Stomach (tissue), 9 donors: ENCODE results near the gene SMPD3. TPM values are rescaled to one million over a fixed set of nuclear protein-coding genes. Genes with fewer than 3 reads are reported as not detected.

Experiments used
- DNase-seq, 2 donors: peaks; one replicate each; pipeline versions ENCODE4 v3.0.0 to v3.0.0-alpha.2; 2013 to 2019
- H3K27ac ChIP-seq, 5 donors: fragments of 200-600 bp in 4 of 5; sonication (generic) in 4 of 5; one replicate each; pipeline ENCODE4 v1.5.1; 2013 to 2019; ENCODE audit warnings: mild to moderate bottlenecking in 1 of 5, moderate library complexity in 1 of 5
- H3K27me3 ChIP-seq, 3 donors: fragments of 200-600 bp; sonication (generic); one replicate each; pipeline ENCODE4 v1.5.1; 2017 to 2019; ENCODE audit warnings: mixed run types in 1 of 3
- H3K36me3 ChIP-seq, 4 donors: fragments of 200-600 bp; sonication (generic); 1 replicate in 3 of 4; 2 replicates in 1 of 4; pipeline ENCODE4 v1.5.1; 2016 to 2019
- H3K4me1 ChIP-seq, 4 donors: fragments of 200-600 bp; sonication (generic); one replicate each; pipeline ENCODE4 v1.5.1; 2016 to 2019
- H3K4me3 ChIP-seq, 4 donors: fragments of 200-600 bp; sonication (generic) in 3 of 4; one replicate each; pipeline ENCODE4 v1.5.1; 2016 to 2019; ENCODE audit warnings: mild to moderate bottlenecking in 1 of 4
- H3K9me3 ChIP-seq, 4 donors: fragments of 200-600 bp; sonication (generic); one replicate each; pipeline ENCODE4 v1.5.1; 2016 to 2019
- CTCF ChIP-seq, 7 experiments: fragments of 450-650 bp in 4 of 7; fragments of 200-600 bp in 3 of 7; sonication (generic) in 3 of 7; IDR thresholded peaks; one replicate each; pipeline ENCODE4 v1.5.1; 2016 to 2019; ENCODE audit warnings: antibody characterized with exemption in 7 of 7, control low read depth in 2 of 7, mild to moderate bottlenecking in 1 of 7
- EP300 ChIP-seq: sonication (generic); formaldehyde crosslinking; IDR thresholded peaks from one replicate; pipeline ENCODE4 v1.6.1; 2017; ENCODE audit warnings: antibody characterized with exemption
- POLR2A ChIP-seq, 4 donors: fragments of 450-650 bp; IDR thresholded peaks; one replicate each; pipeline ENCODE4 v1.6.1; 2016; ENCODE audit warnings: antibody characterized with exemption in 4 of 4, control low read depth in 2 of 4, mild to moderate bottlenecking in 1 of 4, moderate library complexity in 1 of 4
- POLR2AphosphoS5 ChIP-seq, 3 donors: sonication (generic); formaldehyde crosslinking; IDR thresholded peaks; one replicate each; pipeline ENCODE4 v1.6.1; 2016; ENCODE audit warnings: antibody characterized with exemption in 3 of 3
- WGBS, 5 donors: extraction: QIAGEN DNeasy Blood & Tissue Kit in 3 of 5; methylation state at CpG; one replicate each; pipeline versions ENCODE4 v1.1.5 to v1.1.7; 2013 to 2018; 5-methylcytosine and 5-hydroxymethylcytosine counted together
- intact Hi-C: fragments of 100-400 bp; cut with DNase I; formaldehyde crosslinking; loops from one replicate; pipeline ENCODE4 v1.15.1; 2023; ENCODE audit warnings: low total_unique reads
- polyA plus RNA-seq, 3 donors: library from polyadenylated mRNA; stranded (reverse); fragments of 200-250 nt; gene quantifications; one replicate each; pipeline ENCODE4 v1.2.3, GENCODE V29; 2013
- total RNA-seq, 5 donors: library from RNA; depleted of rRNA; stranded (reverse); fragments of >200 nt; gene quantifications; one replicate each; pipeline versions ENCODE4 v1.1.0 to v1.2.3, GENCODE V29; 2014 to 2016
- donor health status: healthy with polysubstance abuse.
- donor health status: Bipolar disorder and iron deficiency.
- donor health status: healthy.

SMPD3 gene
- total and polyA plus RNA-seq, 8 donors: 1.7 to 110 (median 53.7) TPM

- Histone ChIP-seq H3K9me3 (no peaks in the 10 kb centered on the region), H3K27ac (no peak overlapping the region), H3K36me3 (no peaks in the 10 kb centered on the region), H3K27me3 (peaks cover 0 to 32% (median 4%) of the 10 kb centered on the region in 3 donors), H3K4me1 (peaks cover 18 to 28% (median 26%) of the 10 kb centered on the region in 4 donors), H3K4me3 (no peak overlapping the region)
- intact Hi-C loops: loop anchor here (10.0 kb wide), 1 partner anchor 59 kb away; no protein-coding TSS in a partner anchor
- 0% methylated on average over 1 of the region's 1 CpG for WGBS, 5 donors
- DNase-seq: peak; percentile 70 to 79
- TF ChIP-seq POLR2A (IDR thresholded peaks at IDR 0.05) (no peak), CTCF (IDR thresholded peaks at IDR 0.05) (peak in 4 of 7 experiments; percentile 36 to 65 (median 46))
Observed at GRCh38 chr16:68445458-68445857, 2.9 kb downstream of the SMPD3 start.

GRCh38 chr16:68444056-68444657, 4.2 kb downstream of the SMPD3 start:
- no peak overlapping the region for H3K27ac ChIP-seq
- H3K4me1 ChIP-seq: peaks cover 18 to 26% (median 26%) of the 10 kb centered on the region in 4 donors
- no peak overlapping the region for H3K4me3 ChIP-seq
- intact Hi-C loops: loop anchor here (10.0 kb wide), 1 partner anchor 61 kb away; no protein-coding TSS in a partner anchor
- 22 to 45% (median 38%) methylated on average over 3 of the region's 3 CpGs for WGBS, 5 donors
- no peaks in the 10 kb centered on the region for H3K36me3 ChIP-seq
- peak; percentile 52 to 87 for DNase-seq
- peaks cover 0 to 40% (median 4%) of the 10 kb centered on the region in 3 donors for H3K27me3 ChIP-seq
- TF ChIP-seq CTCF (IDR thresholded peaks at IDR 0.05) (no peak), POLR2AphosphoS5 (IDR thresholded peaks at IDR 0.05) (no peak), POLR2A (IDR thresholded peaks at IDR 0.05) (no peak), EP300 (no peak)
- H3K9me3 ChIP-seq: no peaks in the 10 kb centered on the region

- Histone ChIP-seq H3K4me1 (peaks cover 0 to 7% (median 2%) of the 10 kb centered on the region in 4 donors), H3K27me3 (peaks cover 0 to 17% (median 0%) of the 10 kb centered on the region in 3 donors), H3K4me3 (no peak overlapping the region), H3K27ac (no peak overlapping the region), H3K9me3 (no peaks in the 10 kb centered on the region), H3K36me3 (no peaks in the 10 kb centered on the region)
- 89 to 97% (median 94%) methylated on average over 4 of the region's 4 CpGs for WGBS, 5 donors
- intact Hi-C loops: no loop called here
- DNase-seq: no peak
- TF ChIP-seq CTCF (IDR thresholded peaks at IDR 0.05) (peak in 1 of 7 experiments; percentile 7), EP300 (no peak)
Observed at GRCh38 chr16:68436581-68436980, 11.7 kb downstream of the SMPD3 start.

- intact Hi-C loops: no loop called here
- Histone ChIP-seq H3K4me1 (peaks cover 0 to 7% (median 2%) of the 10 kb centered on the region in 4 donors), H3K9me3 (no peaks in the 10 kb centered on the region), H3K36me3 (no peaks in the 10 kb centered on the region), H3K27me3 (peaks cover 0 to 10% (median 0%) of the 10 kb centered on the region in 3 donors), H3K27ac (peak overlapping the region in 2 of 5 donors; percentile 9 to 17), H3K4me3 (no peak overlapping the region)
- 24 to 43% (median 30%) methylated on average over 5 of the region's 5 CpGs for WGBS, 5 donors
- DNase-seq: peak; percentile 54 to 73
- no peak for TF ChIP-seq EP300
- peak in 2 of 3 donors; percentile 17 to 21 for TF ChIP-seq POLR2AphosphoS5 (IDR thresholded peaks at IDR 0.05)
- TF ChIP-seq CTCF (IDR thresholded peaks at IDR 0.05): no peak
Observed at GRCh38 chr16:68434624-68435210, 13.6 kb downstream of the SMPD3 start.
